SH-SY5Y (cell line): ENCODE data around the gene KLHL5.

ENCODE experiments used
- GATA2 ChIP-seq: IDR thresholded peaks from 2 replicates; pipeline ENCODE4 v1.6.1; 2011; ENCODE audit warnings: mild to moderate bottlenecking, low read depth, low read length

The KLHL5 gene

GRCh38 chr4:39170301-39170700 is 108.3 kb downstream of the KLHL5 start:
- TF ChIP-seq GATA2: no peak
